GM19328 (cell line): ENCODE measurements around the gene INAVA.
"Not testable (repeated sequence)": the region's sequence is repeated elsewhere in the genome, so short reads cannot be mapped to it uniquely, and the experiment has no call there.

Experiments
- ATAC-seq: cut with Tn5 transposase; IDR thresholded peaks from one replicate; pipeline ENCODE4 v1.9.1; 2021; ENCODE audit warnings: mild to moderate bottlenecking, moderate library complexity; ENCODE audit not compliant: unreplicated experiment

The INAVA gene

GRCh38 chr1:200960236-200960947 lies 65.7 kb downstream of the INAVA start:
- no peak for ATAC-seq

GRCh38 chr1:200960948-200961340 lies 66.2 kb downstream of the INAVA start:
- ATAC-seq, result no peak

- not testable (repeated sequence) for ATAC-seq
Measured at GRCh38 chr1:200962151-200962550, 67.5 kb downstream of the INAVA start.

GRCh38 chr1:200962631-200963030 lies 67.9 kb downstream of the INAVA start:
- ATAC-seq, result no peak

GRCh38 chr1:200963076-200963475 lies 68.4 kb downstream of the INAVA start:
- no peak for ATAC-seq

GRCh38 chr1:200963888-200964287 lies 69.2 kb downstream of the INAVA start:
- ATAC-seq, result not testable (repeated sequence)
